ENCODE measurements around the gene SCAMP4. TPM values are rescaled to one million over a fixed set of nuclear protein-coding genes. Genes with fewer than 3 reads are reported as not detected.
A peak's percentile ranks its signal among the peaks of the same experiment; 100 is the strongest.

Gene SCAMP4
- total RNA-seq, 1 donor from 2014 or later = 71.8 TPM

GRCh38 chr19:1906985-1907562 is 1.9 kb downstream of the SCAMP4 start:
- peak overlapping the region; percentile 48 for H3K4me3 Mint-ChIP-seq (ENCODE audit: unreplicated experiment)
- no peak overlapping the region for H3K27ac Mint-ChIP-seq (ENCODE audit: unreplicated experiment)
- no peak for TF ChIP-seq CTCF (IDR thresholded peaks at IDR 0.05; ENCODE audit: unreplicated experiment)
- H3K4me1 Mint-ChIP-seq (ENCODE audit: unreplicated experiment) = peaks cover 15% of the 10 kb centered on the region
- no peaks in the 10 kb centered on the region for H3K9me3 Mint-ChIP-seq (ENCODE audit: unreplicated experiment)
- H3K36me3 Mint-ChIP-seq (ENCODE audit: low read depth, unreplicated experiment) = peaks cover 4% of the 10 kb centered on the region
- H3K27me3 Mint-ChIP-seq (ENCODE audit: unreplicated experiment) = peaks cover 3% of the 10 kb centered on the region
- no peak for DNase-seq (ENCODE audit: low spot score)

GRCh38 chr19:1907563-1908363 is 2.6 kb downstream of the SCAMP4 start:
- no peak for TF ChIP-seq CTCF (IDR thresholded peaks at IDR 0.05; ENCODE audit: unreplicated experiment)
- no peaks in the 10 kb centered on the region for H3K9me3 Mint-ChIP-seq (ENCODE audit: unreplicated experiment)
- DNase-seq (ENCODE audit: low spot score) = no peak
- H3K4me1 Mint-ChIP-seq (ENCODE audit: unreplicated experiment) = peaks cover 15% of the 10 kb centered on the region
- H3K36me3 Mint-ChIP-seq (ENCODE audit: low read depth, unreplicated experiment) = peaks cover 4% of the 10 kb centered on the region
- H3K27ac Mint-ChIP-seq (ENCODE audit: unreplicated experiment) = no peak overlapping the region
- no peak overlapping the region for H3K4me3 Mint-ChIP-seq (ENCODE audit: unreplicated experiment)
- peaks cover 3% of the 10 kb centered on the region for H3K27me3 Mint-ChIP-seq (ENCODE audit: unreplicated experiment)

- Mint-ChIP-seq H3K4me1 (ENCODE audit: unreplicated experiment) (peaks cover 15% of the 10 kb centered on the region), H3K27ac (ENCODE audit: unreplicated experiment) (no peak overlapping the region), H3K4me3 (ENCODE audit: unreplicated experiment) (no peak overlapping the region), H3K27me3 (ENCODE audit: unreplicated experiment) (peaks cover 3% of the 10 kb centered on the region), H3K9me3 (ENCODE audit: unreplicated experiment) (no peaks in the 10 kb centered on the region), H3K36me3 (ENCODE audit: low read depth, unreplicated experiment) (peaks cover 4% of the 10 kb centered on the region)
- TF ChIP-seq CTCF (IDR thresholded peaks at IDR 0.05; ENCODE audit: unreplicated experiment) = no peak
- DNase-seq (ENCODE audit: low spot score) = no peak
Measured at GRCh38 chr19:1908364-1908678, 3.1 kb downstream of the SCAMP4 start.

- H3K36me3 Mint-ChIP-seq (ENCODE audit: low read depth, unreplicated experiment) = peaks cover 4% of the 10 kb centered on the region
- no peak for DNase-seq (ENCODE audit: low spot score)
- H3K4me1 Mint-ChIP-seq (ENCODE audit: unreplicated experiment) = peaks cover 9% of the 10 kb centered on the region
- no peak overlapping the region for H3K4me3 Mint-ChIP-seq (ENCODE audit: unreplicated experiment)
- H3K9me3 Mint-ChIP-seq (ENCODE audit: unreplicated experiment) = no peaks in the 10 kb centered on the region
- no peak for TF ChIP-seq CTCF (IDR thresholded peaks at IDR 0.05; ENCODE audit: unreplicated experiment)
- H3K27ac Mint-ChIP-seq (ENCODE audit: unreplicated experiment) = no peak overlapping the region
- peaks cover 3% of the 10 kb centered on the region for H3K27me3 Mint-ChIP-seq (ENCODE audit: unreplicated experiment)
Measured at GRCh38 chr19:1909761-1910080, 4.5 kb downstream of the SCAMP4 start.

- Mint-ChIP-seq H3K36me3 (ENCODE audit: low read depth, unreplicated experiment) (peaks cover 4% of the 10 kb centered on the region), H3K4me3 (ENCODE audit: unreplicated experiment) (peak overlapping the region; percentile 58), H3K27me3 (ENCODE audit: unreplicated experiment) (peaks cover 3% of the 10 kb centered on the region), H3K27ac (ENCODE audit: unreplicated experiment) (peak overlapping the region; percentile 34), H3K4me1 (ENCODE audit: unreplicated experiment) (peaks cover 9% of the 10 kb centered on the region), H3K9me3 (ENCODE audit: unreplicated experiment) (no peaks in the 10 kb centered on the region)
- no peak for DNase-seq (ENCODE audit: low spot score)
- no peak for TF ChIP-seq CTCF (IDR thresholded peaks at IDR 0.05; ENCODE audit: unreplicated experiment)
Measured at GRCh38 chr19:1910177-1910576, 5.0 kb downstream of the SCAMP4 start.
